Ascending aorta (tissue), 2 donors: ENCODE results near the gene CD34. TPM values are rescaled to one million over a fixed set of nuclear protein-coding genes. Genes with fewer than 3 reads are reported as not detected.
A peak's percentile ranks its signal among the peaks of the same experiment; 100 is the strongest.

Experiments
- DNase-seq, 2 donors: peaks; one replicate each; pipeline ENCODE4 v3.0.0-alpha.2; 2019; ENCODE audit warnings: low spot score in 2 of 2
- H3K27ac ChIP-seq, 2 donors: fragments of 200-600 bp; sonication (generic); one replicate each; pipeline ENCODE4 v1.5.1; 2016 to 2017; ENCODE audit warnings: mild to moderate bottlenecking in 1 of 2
- H3K27me3 ChIP-seq: fragments of 200-600 bp; sonication (generic); one replicate; pipeline ENCODE4 v1.5.1; 2017
- H3K36me3 ChIP-seq, 2 donors: fragments of 200-600 bp; sonication (generic); one replicate each; pipeline ENCODE4 v1.5.1; 2016
- H3K4me1 ChIP-seq, 2 donors: fragments of 200-600 bp; sonication (generic); one replicate each; pipeline ENCODE4 v1.5.1; 2016 to 2017; ENCODE audit warnings: mild to moderate bottlenecking in 1 of 2
- H3K4me3 ChIP-seq, 2 donors: fragments of 200-600 bp; sonication (generic); one replicate each; pipeline ENCODE4 v1.5.1; 2016 to 2017; ENCODE audit warnings: mild to moderate bottlenecking in 1 of 2
- H3K9me3 ChIP-seq, 2 donors: fragments of 200-600 bp; sonication (generic); one replicate each; pipeline ENCODE4 v1.5.1; 2016
- intact Hi-C: fragments of 100-400 bp; cut with DNase I; formaldehyde crosslinking; loops from one replicate; pipeline ENCODE4 v1.15.1; 2023
- total RNA-seq: library from RNA; depleted of rRNA; stranded (reverse); fragments of >200 nt; gene quantifications from one replicate; pipeline ENCODE4 v1.1.0, GENCODE V29; 2016
- TF ChIP-seq, protein P1 (sequence below), 3 experiments: fragments of 200-600 bp in 2 of 3; fragments of 450-650 bp in 1 of 3; sonication (generic) in 2 of 3; IDR thresholded peaks; one replicate each; pipeline ENCODE4 v1.5.1; 2016 to 2019; ENCODE audit warnings: antibody characterized with exemption in 3 of 3, mild to moderate bottlenecking in 1 of 3, moderate library complexity in 1 of 3

The CD34 gene
- total RNA-seq, 1 donor from 2014 or later, result 142 TPM

DNA sequence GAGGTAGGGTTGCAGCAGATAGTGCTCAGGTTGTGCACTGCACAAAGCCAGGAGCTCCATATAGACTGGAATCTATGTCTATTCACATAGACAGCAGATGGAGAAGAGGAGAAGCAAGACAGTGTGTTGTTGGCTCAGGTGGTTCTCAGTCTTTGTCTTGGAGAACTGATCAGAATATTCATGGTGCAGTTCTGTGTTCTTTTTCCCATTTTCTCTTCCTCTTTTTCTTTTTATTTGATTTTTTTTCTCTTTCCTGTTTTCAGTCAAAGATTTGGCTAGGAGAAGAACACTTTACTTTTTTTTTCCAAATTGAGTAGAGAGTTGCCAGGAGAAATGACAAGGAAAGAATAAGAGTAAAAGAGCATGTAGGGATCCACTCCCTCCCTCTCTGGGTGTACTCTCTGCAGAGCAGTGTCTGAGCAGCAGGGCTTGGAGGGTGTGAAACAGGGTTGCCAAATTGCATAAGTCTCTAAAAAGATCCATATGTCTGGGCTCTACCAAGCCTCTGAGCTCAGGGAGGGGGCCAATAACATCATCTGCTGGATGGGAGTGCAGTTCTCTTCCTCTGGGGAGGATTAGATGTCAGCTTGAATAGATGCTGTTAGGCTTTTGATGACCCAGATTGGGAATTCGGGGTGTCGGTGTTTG, 8.7 kb upstream of the CD34 start:
- Histone ChIP-seq H3K27me3 (no peaks in the 10 kb centered on the region), H3K4me1 (peaks cover 9 to 30% of the 10 kb centered on the region in 2 donors), H3K4me3 (no peak overlapping the region), H3K27ac (peak overlapping the region; percentile 57 to 62), H3K9me3 (no peaks in the 10 kb centered on the region), H3K36me3 (no peaks in the 10 kb centered on the region)
- TF ChIP-seq, protein P1, sequence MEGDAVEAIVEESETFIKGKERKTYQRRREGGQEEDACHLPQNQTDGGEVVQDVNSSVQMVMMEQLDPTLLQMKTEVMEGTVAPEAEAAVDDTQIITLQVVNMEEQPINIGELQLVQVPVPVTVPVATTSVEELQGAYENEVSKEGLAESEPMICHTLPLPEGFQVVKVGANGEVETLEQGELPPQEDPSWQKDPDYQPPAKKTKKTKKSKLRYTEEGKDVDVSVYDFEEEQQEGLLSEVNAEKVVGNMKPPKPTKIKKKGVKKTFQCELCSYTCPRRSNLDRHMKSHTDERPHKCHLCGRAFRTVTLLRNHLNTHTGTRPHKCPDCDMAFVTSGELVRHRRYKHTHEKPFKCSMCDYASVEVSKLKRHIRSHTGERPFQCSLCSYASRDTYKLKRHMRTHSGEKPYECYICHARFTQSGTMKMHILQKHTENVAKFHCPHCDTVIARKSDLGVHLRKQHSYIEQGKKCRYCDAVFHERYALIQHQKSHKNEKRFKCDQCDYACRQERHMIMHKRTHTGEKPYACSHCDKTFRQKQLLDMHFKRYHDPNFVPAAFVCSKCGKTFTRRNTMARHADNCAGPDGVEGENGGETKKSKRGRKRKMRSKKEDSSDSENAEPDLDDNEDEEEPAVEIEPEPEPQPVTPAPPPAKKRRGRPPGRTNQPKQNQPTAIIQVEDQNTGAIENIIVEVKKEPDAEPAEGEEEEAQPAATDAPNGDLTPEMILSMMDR (IDR thresholded peaks at IDR 0.05), result no peak
- intact Hi-C loops, result no loop called here
- DNase-seq, result no peak

DNA sequence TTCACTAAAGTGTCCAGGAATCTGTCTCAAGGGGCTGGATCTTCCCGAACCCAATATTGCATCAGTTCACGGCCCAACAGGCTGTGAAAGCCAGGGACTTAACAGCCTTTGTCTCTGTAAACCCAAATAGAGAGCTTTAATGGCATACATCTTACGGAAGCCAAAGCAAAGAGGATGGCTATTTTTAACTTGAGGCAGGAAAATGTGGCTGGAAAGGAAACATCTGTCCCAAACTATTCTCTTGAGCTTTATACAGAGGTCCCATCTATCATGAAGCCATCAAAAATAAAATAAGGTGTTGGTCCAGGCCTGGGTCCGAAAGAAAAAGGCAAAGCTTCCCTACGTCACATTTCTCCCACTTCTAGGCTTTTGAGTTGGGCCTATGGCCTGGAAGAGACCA, 7.7 kb upstream of the CD34 start:
- H3K4me1 ChIP-seq, result peaks cover 6 to 28% of the 10 kb centered on the region in 2 donors
- TF ChIP-seq, protein P1 (IDR thresholded peaks at IDR 0.05), result no peak
- no peaks in the 10 kb centered on the region for H3K36me3 ChIP-seq
- no peak overlapping the region for H3K4me3 ChIP-seq
- H3K27ac ChIP-seq, result peak overlapping the region; percentile 10 to 62
- no peaks in the 10 kb centered on the region for H3K27me3 ChIP-seq
- intact Hi-C loops, result no loop called here
- H3K9me3 ChIP-seq, result no peaks in the 10 kb centered on the region
- DNase-seq, result no peak

DNA sequence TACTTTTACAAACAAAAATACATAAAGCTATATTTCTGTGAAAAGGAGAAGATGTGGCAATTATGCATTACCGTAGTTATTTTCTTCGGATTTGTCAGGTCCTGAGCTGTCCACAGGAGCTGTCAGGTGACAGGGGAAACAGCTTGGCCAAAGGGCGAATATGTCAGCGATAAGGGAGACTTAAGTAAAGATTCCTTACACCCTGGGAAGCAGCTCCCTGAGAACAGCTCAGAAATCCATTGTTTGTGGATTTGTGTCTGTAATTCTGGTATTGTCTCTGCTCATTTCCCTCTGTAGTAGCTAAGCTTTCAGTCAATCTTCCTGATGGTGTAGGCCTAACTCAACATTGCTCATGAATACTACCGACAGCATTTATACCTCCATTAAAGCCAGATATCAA, 7.1 kb upstream of the CD34 start:
- H3K27ac ChIP-seq, result peak overlapping the region; percentile 10 to 62
- DNase-seq, result no peak
- no peaks in the 10 kb centered on the region for H3K9me3 ChIP-seq
- intact Hi-C loops, result no loop called here
- H3K4me1 ChIP-seq, result peaks cover 6 to 25% of the 10 kb centered on the region in 2 donors
- no peaks in the 10 kb centered on the region for H3K36me3 ChIP-seq
- H3K27me3 ChIP-seq, result no peaks in the 10 kb centered on the region
- H3K4me3 ChIP-seq, result no peak overlapping the region
- TF ChIP-seq, protein P1 (IDR thresholded peaks at IDR 0.05), result no peak

DNA sequence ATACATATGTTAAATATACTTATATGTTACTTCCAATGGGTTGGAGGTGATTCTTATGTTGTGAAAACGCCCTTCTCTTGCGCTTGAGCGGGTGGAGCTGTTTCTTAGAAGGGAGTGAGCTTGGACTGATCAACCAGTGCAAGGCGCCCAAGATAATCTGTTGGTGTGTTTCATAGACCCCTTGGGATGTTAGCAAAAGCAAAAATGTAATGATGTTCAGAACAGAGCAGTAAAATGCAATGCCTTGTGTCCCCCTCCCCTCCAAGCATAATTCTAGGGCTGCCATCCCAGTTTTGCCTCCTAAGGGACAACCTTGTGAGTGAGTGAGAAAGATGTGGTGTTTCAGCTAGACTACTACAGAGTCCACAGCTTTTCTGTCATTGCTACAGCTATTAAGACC, 6.2 kb upstream of the CD34 start:
- intact Hi-C loops, result no loop called here
- Histone ChIP-seq H3K4me1 (peaks cover 6 to 16% of the 10 kb centered on the region in 2 donors), H3K36me3 (no peaks in the 10 kb centered on the region), H3K9me3 (no peaks in the 10 kb centered on the region), H3K4me3 (no peak overlapping the region), H3K27ac (no peak overlapping the region), H3K27me3 (no peaks in the 10 kb centered on the region)
- no peak for DNase-seq
- TF ChIP-seq, protein P1 (IDR thresholded peaks at IDR 0.05), result no peak

DNA sequence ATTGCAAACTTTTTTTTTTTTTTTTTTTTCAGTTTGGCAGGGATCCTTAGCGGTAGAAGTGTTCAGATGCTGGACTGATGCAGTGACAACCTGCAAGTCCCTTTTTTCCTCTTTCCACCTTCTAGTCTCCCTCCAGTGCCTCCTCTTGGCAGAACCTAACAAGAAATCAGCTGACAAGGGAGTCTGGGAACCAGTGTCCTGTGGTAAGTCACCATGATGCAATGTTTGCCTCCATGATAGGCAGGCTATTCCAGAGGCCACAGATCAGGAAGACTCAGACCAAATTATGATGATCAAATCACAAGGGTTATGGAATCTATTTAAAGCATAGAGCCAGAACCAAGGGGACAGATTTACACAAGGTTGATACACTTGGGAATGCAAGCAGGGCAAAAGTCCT, 3.0 kb upstream of the CD34 start:
- TF ChIP-seq, protein P1 (IDR thresholded peaks at IDR 0.05), result no peak
- H3K4me1 ChIP-seq, result peaks cover 0 to 6% of the 10 kb centered on the region in 2 donors
- no peak for DNase-seq

More for the DNA sequence above, 3.0 kb upstream of the CD34 start:
- Histone ChIP-seq H3K27ac (no peak overlapping the region), H3K36me3 (no peaks in the 10 kb centered on the region), H3K4me3 (no peak overlapping the region), H3K27me3 (no peaks in the 10 kb centered on the region), H3K9me3 (no peaks in the 10 kb centered on the region)
- intact Hi-C loops, result no loop called here
